GM21447 (cell line): ENCODE data around the gene CNP.
"Not testable (repeated sequence)": the region's sequence is repeated elsewhere in the genome, so short reads cannot be mapped to it uniquely, and the experiment has no call there.

ENCODE experiments used
- ATAC-seq: cut with Tn5 transposase; IDR thresholded peaks from one replicate; pipeline ENCODE4 v1.9.1; 2021; ENCODE audit not compliant: unreplicated experiment

Gene CNP

DNA sequence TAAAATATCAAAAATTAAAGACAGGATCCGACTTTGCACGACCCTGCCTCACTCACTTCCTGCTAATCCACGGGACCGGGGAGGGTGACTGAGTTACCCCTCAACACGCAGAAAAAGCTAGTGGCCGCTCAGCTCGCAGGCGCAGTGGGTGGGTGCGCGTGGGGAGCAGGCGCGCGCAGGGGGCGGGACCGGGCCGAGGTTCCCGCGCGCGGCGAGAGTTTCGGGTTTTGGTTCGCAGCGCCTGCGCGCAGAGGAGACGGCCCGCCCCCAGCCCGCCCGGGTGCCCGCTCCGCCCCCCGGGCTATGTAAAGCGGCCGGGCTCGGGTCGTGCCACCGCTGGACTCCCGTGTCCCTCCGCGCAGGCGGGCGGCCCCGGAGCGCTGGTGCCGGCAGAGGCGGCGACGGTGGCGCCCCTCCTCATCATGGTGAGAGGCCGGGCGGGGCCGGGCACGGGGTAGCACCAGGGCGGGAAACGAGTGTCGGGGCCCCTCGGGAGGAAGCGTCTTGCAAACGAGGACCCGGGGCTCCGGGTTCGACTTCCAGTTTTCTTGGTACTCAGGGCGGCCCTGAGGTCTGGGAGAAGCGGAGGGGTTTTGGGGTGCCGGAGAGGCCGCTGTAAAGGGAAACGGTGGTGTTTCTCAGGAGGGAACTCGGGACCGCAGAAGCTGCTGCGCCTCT lies at the start of gene CNP:
Gene CNP, plus strand, starts transcription at position 333 of the 678 bp plus-strand sequence. Its CDS starts 90 bp downstream, at position 423.
- ATAC-seq = peak; percentile 63

DNA sequence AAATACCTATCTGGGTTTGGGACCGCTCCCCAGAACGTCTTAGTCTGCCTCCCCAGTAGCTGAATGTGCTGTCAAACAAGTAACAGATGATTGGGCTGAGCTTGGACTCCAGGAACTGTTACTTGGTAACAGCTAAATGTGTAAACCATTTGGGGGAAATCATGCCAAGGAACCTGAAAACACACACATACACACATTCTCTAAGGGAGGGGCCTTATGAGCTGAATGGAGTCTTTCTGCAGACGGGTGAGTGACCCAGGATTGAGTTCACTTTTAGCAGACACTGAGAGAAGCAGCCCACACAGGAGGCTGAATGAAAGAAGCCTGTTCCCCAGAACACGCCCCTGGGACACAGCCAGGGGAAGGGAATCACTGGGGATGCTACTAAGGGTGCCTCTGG lies 49.4 kb upstream of the CNP start:
- no peak for ATAC-seq

DNA sequence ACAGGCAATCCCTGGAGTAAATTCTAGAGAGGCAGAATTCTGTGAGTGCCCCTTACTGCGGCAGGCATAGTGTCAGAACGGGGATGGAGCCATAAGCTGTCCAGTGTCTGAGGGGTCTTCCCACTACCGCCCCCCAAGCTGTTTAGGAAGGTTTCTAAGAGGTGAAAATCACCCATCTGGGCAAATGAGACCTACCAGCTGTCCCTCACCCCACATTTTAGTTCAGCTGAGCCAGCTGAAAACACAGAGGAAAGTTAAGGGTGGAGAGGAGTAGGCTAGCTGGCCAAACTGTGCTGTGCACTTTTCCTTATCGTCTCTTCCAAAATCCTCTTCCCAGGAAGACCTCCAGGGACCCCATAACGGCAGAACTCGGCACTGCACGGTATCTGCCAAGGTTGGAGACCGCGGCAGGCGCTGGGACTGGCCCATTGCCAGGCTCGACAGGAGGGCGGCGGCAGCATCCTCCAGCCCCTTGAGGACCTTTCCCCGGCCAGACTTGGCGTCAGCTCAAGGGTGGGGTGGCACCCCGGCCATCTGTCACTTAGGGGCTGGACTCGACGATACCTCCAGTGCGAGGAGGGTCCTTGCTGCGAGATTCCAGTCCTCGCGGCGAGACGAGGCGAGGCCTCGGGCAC lies 48.8 kb upstream of the CNP start:
- peak; percentile 12 for ATAC-seq

DNA sequence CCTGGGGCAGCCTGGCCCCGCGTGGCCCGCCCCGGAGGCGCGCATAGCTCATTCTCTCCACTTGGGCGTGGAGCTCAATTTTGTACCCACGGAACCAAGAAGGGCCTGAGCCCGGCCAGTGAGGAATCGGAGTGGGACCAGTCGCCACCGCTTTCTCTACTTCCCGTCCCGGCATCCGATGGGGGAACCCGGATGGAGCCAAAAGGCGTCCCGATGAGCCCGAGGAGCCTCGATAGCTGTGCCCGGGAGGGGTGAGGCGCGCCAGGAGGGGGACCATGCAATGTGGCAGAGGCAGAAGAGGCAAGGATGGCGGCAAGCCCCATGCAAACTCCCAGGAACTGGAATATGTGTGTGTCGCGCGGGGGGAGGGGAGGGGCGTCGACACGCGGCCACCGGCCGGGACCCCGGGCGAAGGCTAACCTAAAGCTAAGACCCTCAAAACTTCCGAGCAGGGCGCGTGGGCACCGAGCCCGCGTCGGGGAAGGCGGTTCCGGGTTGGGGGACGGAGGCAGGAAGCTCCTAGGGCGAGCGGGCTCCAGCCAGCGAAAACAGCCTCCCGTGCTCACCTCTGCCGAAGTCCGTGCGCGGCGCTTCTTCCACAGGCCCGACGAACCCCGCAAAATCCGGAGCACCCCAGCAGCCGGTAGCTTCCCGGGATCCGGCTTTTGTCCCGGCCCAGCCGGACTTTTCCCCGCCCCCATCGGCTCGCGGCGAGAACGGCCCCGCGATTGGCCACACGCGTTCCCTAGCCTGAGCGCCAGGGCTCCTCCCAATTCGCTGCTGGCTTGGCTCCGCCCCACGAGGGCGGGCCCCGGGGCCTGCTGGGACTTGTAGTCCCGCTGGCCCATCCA lies 48.1 kb upstream of the CNP start, which contains the start of gene ACLY:
Gene ACLY, minus strand, starts transcription at position 638 of the 851 bp plus-strand sequence. CDS start 5,078 bp downstream, outside the sequence.
- peak; percentile 85 for ATAC-seq

DNA sequence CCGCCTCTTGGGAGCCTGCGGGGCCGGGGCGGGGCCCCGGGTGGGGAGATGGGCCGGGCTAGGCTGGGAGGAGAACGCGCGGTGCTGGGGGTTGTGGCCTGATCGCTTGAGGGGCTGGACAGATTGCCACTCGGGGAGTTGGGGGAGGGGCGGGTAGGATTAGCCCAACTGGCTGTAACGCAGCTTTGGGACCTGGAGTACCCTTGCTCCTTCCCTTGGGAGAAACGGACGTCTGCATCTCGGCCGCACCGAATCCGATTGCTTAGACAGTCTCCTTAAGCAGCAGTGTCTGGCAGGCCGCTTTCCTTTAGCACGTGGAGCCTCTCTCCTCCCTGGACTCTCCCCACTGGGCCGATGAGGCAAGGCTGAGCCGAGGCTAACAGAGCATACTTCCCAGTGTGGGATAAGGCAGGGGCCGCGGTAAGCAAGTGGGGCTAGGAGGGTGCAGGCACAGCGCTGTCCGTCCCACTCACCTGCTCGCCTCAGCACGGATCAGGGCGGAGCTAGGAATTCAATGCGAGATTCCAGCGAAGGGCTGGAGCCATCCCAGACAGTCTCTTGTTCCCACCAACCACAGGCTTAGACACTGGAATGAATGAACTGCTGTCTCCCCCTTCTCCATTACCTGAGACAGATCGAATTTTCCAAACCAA lies 47.3 kb upstream of the CNP start:
- ATAC-seq = peak; percentile 19

DNA sequence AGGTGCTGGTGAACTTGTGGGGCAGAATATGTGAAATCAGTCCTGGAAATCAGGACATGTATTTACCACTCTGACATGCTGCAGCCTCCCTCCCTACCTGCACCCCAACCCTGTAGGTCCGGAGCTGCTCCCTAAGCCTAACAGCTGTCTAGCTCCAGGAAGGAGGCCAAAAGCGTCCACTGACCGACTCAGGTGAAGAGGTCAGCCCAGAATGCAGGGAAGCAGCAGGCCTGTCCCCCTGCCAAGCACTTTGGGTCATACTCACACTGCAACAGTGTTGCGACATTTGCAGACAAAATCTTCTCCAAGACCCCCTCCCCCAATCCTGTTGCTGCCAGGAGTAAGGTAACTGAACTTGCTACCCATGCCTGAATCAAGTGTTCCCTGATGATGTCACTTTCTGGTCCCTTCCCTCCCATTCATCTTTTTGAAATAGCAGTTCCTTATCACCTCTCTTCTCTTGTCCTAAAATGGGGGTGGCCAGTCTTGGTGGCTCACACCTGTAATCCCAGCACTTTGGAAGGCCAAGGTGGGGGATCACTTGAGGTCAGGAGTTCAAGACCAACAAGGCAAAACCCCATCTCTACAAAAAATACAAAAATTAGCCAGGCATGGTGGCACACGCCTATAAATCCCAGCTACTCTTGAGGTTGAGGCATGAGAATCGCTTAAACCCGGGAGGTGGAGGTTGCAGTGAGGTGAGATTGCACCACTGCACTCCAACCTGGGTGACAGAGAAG lies 46.6 kb upstream of the CNP start:
- no peak for ATAC-seq

DNA sequence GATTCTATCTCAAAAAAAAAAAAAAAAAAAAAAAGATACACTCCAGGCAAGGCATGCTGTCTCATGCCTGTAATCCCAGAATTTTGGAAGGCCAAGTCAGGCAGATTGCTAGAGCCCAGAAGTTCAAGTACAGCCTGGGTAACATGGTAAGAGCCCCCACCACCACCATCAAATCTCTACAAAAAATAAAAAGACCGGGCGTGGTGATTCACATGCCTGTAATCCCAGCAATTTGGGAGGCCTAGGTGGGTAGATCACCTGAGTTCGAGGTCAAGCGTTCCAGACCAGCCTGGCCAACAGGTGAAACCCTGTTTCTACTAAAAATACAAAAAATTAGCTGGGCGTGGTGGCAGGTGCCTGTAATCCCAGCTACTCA lies 46.0 kb upstream of the CNP start:
- no peak for ATAC-seq

DNA sequence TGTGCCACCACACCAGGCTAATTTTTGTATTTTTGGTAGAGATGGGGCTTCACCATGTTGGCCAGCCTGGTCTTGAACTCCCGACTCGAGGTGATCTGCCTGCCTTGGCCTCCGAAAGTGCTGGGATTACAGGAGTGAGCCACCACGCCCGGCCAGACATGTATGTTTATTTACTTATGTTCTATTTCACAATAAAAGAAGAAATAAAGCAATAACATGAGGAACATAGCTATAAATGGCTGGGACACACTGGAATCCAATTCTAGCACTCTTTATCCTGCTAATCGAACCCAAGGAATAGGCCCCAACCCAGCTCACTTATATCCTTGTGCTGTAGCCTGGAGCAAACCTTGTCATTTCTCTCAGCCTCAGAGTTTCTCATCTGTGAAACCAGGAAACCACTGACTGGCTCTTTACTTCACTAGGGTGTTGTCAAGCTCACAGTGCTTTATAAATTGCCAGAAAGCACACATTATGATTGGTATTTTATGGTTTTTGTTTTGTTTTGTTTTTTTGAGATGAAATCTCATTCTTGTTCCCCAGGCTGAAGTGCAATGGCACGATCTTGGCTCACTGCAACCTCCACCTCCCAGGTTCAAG lies 40.5 kb upstream of the CNP start:
- ATAC-seq = no peak

DNA sequence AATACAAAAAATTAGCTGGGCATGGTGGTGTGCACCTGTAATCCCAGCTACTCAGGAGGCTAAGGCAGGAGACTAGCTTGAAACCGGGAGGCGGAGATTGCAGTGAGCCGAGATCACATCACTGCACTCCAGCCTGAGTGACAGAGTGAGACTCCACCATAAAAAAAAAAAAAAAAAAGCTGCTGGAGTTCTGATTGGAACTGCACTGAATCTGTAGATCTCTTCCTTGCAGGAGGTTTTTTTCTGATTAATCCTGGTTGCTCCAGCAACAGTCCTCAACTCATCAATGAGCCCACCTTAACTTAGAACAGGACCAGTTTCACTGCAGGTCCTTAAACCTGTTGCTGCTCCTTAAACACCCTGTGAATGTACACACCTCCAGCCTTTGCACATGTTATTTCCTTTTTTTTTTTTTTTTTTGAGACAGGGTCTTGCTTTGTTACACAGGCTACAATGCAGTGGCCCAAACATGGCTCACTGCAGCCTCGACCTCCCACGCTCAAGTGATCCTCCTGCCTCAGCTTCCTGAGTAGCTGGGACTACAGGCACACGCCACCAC lies 37.8 kb upstream of the CNP start:
- ATAC-seq = no peak

DNA sequence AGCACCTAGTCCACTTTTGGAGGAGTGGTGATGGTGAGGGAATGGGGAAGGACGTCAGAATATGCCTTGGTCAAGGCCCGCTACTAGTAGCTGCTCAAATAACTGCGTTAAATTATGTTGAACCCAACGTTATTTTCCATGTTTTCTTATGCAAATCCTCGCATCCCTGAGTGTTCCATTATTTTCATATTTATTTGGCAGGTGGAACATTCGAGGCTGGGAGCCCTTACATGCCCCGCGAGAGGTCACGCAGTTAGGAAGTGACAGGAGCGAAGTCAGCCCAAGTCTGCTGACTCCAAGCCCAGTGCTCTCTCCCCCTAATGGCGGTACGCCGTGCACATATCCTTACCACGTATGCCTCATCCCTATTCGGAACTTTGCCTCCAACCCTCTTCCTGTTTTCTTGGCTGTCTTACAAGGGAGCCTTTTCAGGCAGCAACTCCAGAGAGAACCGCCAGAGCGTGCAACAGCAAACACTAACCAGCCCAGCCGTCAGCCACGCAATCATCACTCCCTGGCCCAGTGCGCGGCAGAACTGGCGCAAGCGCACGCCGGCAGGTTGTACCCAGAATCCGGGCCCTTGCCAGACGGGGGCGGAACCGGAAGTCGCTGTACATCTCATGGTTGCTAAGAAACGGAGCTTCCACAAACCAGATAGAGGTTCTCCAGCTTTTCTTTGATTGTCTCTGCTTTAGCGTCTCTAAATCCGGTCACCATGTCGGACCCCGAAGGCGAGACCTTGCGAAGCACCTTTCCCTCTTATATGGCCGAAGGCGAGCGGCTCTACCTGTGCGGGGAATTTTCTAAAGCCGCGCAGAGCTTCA lies 36.4 kb upstream of the CNP start, which contains the start of gene ODAD4:
Gene ODAD4, plus strand, starts transcription at position 609 of the 824 bp plus-strand sequence. Its CDS starts 107 bp downstream, at position 716.
- peak; percentile 86 for ATAC-seq

DNA sequence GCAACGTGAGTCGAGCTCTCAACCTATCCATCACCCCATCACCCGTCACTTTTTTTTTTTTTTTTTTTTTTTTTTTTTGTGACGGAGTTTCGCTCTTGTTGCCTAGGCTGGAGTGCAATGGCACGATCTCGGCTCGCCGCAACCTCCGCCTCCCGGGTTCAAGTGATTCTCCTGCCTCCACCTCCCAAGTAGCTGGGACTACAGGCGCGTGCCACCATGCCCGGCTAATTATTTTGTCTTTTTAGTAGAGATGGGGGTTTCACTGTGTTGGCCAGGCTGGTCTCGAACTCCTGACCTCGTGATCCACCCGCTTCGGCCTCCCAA lies 35.8 kb upstream of the CNP start:
- ATAC-seq = not testable (repeated sequence)

DNA sequence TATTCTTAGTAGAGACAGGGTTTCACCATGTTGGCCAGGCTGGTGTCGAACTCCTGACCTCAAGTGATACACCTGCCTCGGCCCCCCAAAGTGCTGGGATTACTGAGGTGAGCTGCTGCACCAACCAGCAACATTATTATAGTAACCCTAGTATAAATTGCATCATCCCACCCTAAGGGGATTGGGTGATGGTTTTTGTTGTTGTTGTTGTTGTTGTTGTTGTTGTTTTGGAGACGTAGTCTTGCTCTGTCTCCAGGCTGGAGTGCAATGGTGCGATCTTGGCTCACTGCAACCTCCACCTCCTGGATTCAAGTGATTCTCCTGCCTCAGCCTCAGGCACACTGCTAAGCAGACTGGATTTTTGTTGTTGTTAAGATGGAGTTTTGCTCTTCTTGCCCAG lies 34.9 kb upstream of the CNP start:
- ATAC-seq = not testable (repeated sequence)

DNA sequence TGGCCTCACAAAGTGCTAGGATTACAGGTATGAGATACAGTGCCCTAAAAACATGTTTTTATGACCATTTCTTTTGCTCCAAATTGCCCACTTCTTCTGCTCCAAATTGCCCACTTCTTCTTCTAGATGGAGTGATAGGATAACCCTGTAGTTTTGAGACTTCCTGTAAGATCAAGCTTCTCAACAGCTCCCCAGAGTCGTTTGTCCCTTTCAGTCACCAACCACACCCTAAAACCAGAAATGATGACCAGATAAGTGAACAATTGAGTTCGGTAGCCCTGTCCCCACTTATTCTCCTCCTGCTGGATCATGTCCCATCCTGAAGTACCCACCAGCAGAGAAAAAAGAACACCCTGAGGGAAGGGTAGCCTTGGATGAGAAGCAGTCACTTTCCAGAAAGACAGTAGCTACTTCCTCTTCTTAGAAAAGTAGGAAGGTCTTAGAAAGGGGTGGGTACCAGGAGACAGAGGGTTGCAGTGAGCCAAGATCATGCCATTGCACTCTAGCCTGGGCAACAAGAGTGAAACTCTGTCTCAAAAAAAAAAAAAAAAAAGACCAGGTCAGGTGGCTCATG lies 33.7 kb upstream of the CNP start:
- no peak for ATAC-seq

DNA sequence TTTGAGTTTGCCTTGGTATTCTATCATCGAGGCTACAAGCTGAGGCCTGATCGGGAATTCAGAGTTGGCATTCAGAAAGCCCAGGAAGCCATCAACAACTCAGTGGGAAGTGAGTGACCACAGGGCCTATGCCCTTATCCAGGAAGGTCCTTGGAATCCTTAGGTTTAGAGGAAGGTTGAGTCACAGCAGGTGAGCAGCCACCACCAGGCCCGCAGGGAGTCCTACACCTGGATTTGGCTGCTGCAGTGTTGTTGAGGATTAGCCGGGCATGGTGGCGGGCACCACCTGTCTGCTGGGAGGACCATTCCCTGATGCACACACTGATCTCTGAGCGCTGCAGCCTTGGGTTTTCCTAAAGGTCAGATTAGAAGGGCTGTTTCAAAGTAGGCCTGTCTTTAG lies 31.0 kb upstream of the CNP start:
- ATAC-seq = no peak

DNA sequence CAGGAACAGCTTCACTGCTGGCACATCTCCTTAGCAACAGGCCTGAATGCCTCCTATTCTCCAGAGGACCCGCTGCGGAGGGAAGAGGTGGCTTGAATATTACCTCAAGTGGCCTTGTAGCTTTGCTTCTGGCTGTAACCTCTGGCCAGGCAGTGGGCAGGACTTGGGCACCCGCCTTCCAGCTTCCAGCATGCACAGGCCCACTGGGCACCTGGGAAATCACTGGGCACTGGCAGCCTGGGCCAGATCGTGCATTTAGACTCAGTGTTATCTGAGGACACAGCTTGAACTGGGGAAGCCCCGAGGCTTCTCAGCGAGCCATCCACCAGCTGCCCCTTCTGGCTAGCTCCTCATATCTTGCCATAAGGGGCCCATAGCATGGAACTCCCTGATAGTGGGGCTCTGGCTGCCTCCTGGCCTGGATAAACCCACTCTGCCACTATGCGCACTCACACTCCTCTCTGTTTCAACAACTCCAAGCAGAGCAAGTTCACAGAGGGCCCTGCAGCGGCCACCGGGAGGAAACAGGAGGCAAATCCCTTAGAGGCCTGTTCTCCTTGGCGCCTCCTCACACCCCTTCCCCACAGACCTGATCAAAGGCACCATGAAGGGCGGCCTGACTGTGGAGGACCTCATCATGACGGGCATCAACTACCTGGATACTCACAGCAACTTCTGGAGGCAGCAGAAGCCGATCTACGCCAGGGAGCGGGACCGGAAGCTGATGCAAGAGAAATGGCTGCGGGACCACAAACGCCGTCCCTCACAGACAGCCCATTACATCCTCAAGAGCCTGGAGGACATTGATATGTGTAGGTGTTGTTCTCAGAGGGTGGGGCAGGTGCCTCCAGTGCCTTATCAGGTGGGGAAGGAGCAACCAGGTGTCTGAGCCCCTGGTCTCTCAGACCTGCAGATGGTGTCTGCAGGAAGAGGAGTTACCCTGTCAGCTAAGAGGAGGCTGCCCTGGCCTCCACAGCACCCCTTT lies 28.3 kb upstream of the CNP start:
- no peak for ATAC-seq

DNA sequence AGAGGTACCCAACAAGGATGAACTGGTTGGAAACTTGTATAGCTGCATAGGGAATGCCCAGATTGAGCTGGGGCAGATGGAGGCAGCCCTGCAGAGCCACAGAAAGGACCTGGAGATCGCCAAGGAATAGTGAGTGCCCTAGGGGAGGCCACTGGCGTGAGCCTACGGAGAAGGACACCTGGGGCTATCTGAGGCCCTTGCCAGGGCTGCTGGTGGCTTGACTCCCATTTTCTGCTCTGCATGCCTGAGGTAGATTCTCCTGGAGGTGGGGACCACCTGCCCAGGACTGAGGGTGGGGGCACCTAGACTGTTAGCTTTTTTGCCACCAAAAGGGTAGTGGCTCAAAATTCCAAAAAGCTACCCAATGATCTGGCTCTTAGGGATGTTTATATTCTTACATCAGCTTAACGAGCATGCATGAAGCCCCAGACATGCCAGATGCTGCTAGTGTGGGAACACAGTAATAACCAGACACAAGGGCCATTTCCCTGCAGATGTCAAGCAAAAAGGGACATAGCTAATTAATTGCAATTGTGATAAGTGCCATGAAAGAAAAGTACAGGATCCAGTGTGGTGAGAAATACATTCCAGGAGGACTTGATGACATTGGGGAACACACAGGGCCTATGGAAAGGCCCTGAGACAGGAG lies 27.4 kb upstream of the CNP start:
- no peak for ATAC-seq

DNA sequence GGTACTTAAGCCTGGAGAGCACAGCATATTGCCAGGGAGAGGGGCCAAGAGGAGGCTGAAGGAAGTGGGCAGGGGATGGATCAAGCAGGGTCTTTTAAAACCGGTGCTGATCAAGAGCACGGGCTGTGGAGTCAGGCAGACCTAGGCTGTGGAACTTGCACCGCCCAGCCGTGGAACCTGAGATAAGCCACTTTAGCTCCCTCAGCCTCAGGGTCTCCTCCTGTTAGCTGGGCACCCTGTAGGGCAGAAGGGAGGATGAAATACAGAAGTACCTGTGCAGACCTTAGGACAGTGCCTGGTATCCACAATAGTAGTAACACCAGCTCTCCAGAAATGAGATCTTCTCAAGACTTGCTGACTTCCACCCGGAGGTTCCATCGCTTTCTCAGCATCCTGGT lies 26.9 kb upstream of the CNP start:
- no peak for ATAC-seq
